Measurements from ENCODE around the gene NMT1. TPM values are rescaled to one million over a fixed set of nuclear protein-coding genes. Genes with fewer than 3 reads are reported as not detected.
"Not testable (repeated sequence)": the region's sequence is repeated elsewhere in the genome, so short reads cannot be mapped to it uniquely, and the experiment has no call there.

NMT1 gene
- total RNA-seq, 1 donor from 2014 or later, result 69.4 TPM

GRCh38 chr17:45038728-45039634 is 22.1 kb upstream of the NMT1 start:
- no peak for DNase-seq

GRCh38 chr17:45040459-45040858 is 20.7 kb upstream of the NMT1 start:
- no peak for DNase-seq

GRCh38 chr17:45042346-45043120 is 18.6 kb upstream of the NMT1 start:
- DNase-seq, result no peak

GRCh38 chr17:45043813-45044540 is 17.1 kb upstream of the NMT1 start:
- no peak for DNase-seq

GRCh38 chr17:45046537-45047125 is 14.5 kb upstream of the NMT1 start:
- DNase-seq, result no peak

GRCh38 chr17:45048795-45049563 is 12.1 kb upstream of the NMT1 start:
- DNase-seq, result no peak

GRCh38 chr17:45050481-45051059 is 10.5 kb upstream of the NMT1 start:
- DNase-seq, result peak; percentile 45

GRCh38 chr17:45051060-45051719 is 9.9 kb upstream of the NMT1 start, which contains the start of gene DCAKD:
DCAKD (minus strand) TSS chr17:45051632; CDS start chr17:45034885, 16,747 bp downstream.
- peak; percentile 98 for DNase-seq

GRCh38 chr17:45051720-45052051 is 9.4 kb upstream of the NMT1 start:
- not testable (repeated sequence) for DNase-seq

- peak; percentile 67 for DNase-seq
Observed at GRCh38 chr17:45052052-45052772, 8.9 kb upstream of the NMT1 start.

GRCh38 chr17:45060382-45060796 is 728 bp upstream of the NMT1 start:
- DNase-seq, result no peak

- DNase-seq, result no peak
Observed at GRCh38 chr17:45061606-45062205, 589 bp downstream of the NMT1 start.

GRCh38 chr17:45063198-45063597 is 2.1 kb downstream of the NMT1 start:
- DNase-seq, result no peak

- no peak for DNase-seq
Observed at GRCh38 chr17:45067637-45068036, 6.5 kb downstream of the NMT1 start.

- DNase-seq, result no peak
Observed at GRCh38 chr17:45070001-45070400, 8.9 kb downstream of the NMT1 start.

GRCh38 chr17:45070809-45071208 is 9.7 kb downstream of the NMT1 start:
- DNase-seq, result peak; percentile 36

- no peak for DNase-seq
Observed at GRCh38 chr17:45073414-45074070, 12.4 kb downstream of the NMT1 start.

- peak; percentile 23 for DNase-seq
Observed at GRCh38 chr17:45077643-45078042, 16.5 kb downstream of the NMT1 start.

GRCh38 chr17:45081047-45081703 is 20.1 kb downstream of the NMT1 start:
- no peak for DNase-seq
